HEK293T (cell line): ENCODE results near the gene CREG1.

ENCODE experiments used
- CTCF ChIA-PET: fragments of 350-600 bp; formaldehyde crosslinking; extraction: SDS; loops from one replicate; lab custom pipeline; 2021; ENCODE audit warnings: antibody characterized with exemption, inconsistent platforms; lab: Yijun Ruan, JAX
- POLR2A ChIA-PET: fragments of 350-600 bp; formaldehyde crosslinking; extraction: SDS; loops from one replicate; lab custom pipeline; 2020; ENCODE audit warnings: antibody characterized with exemption, inconsistent platforms; lab: Yijun Ruan, JAX
- DNase-seq: peaks from one replicate; pipeline ENCODE4 v3.0.0; 2012; ENCODE audit warnings: mixed read lengths; ENCODE audit errors: extremely low spot score
- ARNT ChIP-seq: fragments of 450-650 bp; IDR thresholded peaks from 2 replicates; pipeline ENCODE4 v1.6.1; 2017; ENCODE audit warnings: mild to moderate bottlenecking
- BHLHE40 ChIP-seq: fragments of 450-650 bp; IDR thresholded peaks from 2 replicates; pipeline ENCODE4 v1.6.1; 2016; ENCODE audit warnings: mild to moderate bottlenecking, moderate library complexity, borderline replicate concordance
- CTBP1 ChIP-seq: fragments of 450-650 bp; IDR thresholded peaks from 2 replicates; pipeline ENCODE4 v1.6.1; 2016; ENCODE audit warnings: borderline replicate concordance
- ELF4 ChIP-seq: fragments of 450-650 bp; IDR thresholded peaks from 2 replicates; pipeline ENCODE4 v1.6.1; 2017; ENCODE audit warnings: antibody characterized with exemption
- FOXA1 ChIP-seq: fragments of 450-650 bp; IDR thresholded peaks from 2 replicates; pipeline ENCODE4 v1.6.1; 2016; ENCODE audit warnings: mild to moderate bottlenecking
- FOXK2 ChIP-seq: fragments of 450-650 bp; IDR thresholded peaks from 2 replicates; pipeline ENCODE4 v1.6.1; 2016; ENCODE audit warnings: mild to moderate bottlenecking
- FOXM1 ChIP-seq: fragments of 450-650 bp; IDR thresholded peaks from 2 replicates; pipeline ENCODE4 v1.6.1; 2017; ENCODE audit warnings: mild to moderate bottlenecking, borderline replicate concordance
- HDGF ChIP-seq: fragments of 450-650 bp; IDR thresholded peaks from 2 replicates; pipeline ENCODE4 v1.6.1; 2017; ENCODE audit warnings: antibody characterized with exemption, borderline replicate concordance
- L3MBTL2 ChIP-seq: fragments of 450-650 bp; conservative IDR thresholded peaks from 2 replicates; pipeline ENCODE4 v1.6.1; 2016; ENCODE audit warnings: mild to moderate bottlenecking
- LEF1 ChIP-seq: fragments of 450-650 bp; IDR thresholded peaks from 2 replicates; pipeline ENCODE4 v1.6.1; 2017; ENCODE audit warnings: mild to moderate bottlenecking, borderline replicate concordance
- NFRKB ChIP-seq: fragments of 450-650 bp; IDR thresholded peaks from 2 replicates; pipeline ENCODE4 v1.6.1; 2016; ENCODE audit warnings: mild to moderate bottlenecking, moderate library complexity
- SP1 ChIP-seq: fragments of 450-650 bp; IDR thresholded peaks from 2 replicates; pipeline ENCODE4 v1.6.1; 2017
- SUZ12 ChIP-seq: fragments of 450-650 bp; IDR thresholded peaks from 2 replicates; pipeline ENCODE4 v1.6.1; 2016; ENCODE audit warnings: mild to moderate bottlenecking
- TARDBP ChIP-seq: fragments of 450-650 bp; IDR thresholded peaks from 2 replicates; pipeline ENCODE4 v1.6.1; 2016
- ZNF384 ChIP-seq: fragments of 450-650 bp; IDR thresholded peaks from 2 replicates; pipeline ENCODE4 v1.6.1; 2016
- TF ChIP-seq, protein P1 (sequence below): fragments of 450-650 bp; IDR thresholded peaks from 2 replicates; pipeline ENCODE4 v1.6.1; 2016

The CREG1 gene

DNA sequence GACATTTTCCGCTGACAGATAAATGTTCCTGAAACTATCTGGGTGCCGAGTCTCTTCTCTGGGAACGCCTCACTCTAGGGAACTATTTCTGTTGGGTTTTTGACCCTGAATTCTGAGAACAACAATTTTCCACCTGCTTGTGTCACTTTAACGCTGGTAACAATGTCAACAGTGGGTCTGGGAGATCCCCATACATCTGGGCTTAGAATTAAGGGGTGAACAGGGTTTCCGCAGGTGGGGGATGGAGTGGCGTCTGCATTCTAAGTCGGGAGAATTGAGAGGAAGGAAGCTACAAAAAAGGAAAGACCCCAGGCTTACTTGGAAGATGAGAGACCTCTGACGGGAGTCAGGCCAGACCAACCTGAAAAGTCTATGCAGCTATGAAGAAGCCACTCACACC, 44.0 kb downstream of the CREG1 start:
- TF ChIP-seq ELF4 (no peak), FOXK2 (no peak), CTBP1 (no peak), FOXA1 (no peak), NFRKB (no peak)
- CTCF ChIA-PET = no interaction called here

DNA sequence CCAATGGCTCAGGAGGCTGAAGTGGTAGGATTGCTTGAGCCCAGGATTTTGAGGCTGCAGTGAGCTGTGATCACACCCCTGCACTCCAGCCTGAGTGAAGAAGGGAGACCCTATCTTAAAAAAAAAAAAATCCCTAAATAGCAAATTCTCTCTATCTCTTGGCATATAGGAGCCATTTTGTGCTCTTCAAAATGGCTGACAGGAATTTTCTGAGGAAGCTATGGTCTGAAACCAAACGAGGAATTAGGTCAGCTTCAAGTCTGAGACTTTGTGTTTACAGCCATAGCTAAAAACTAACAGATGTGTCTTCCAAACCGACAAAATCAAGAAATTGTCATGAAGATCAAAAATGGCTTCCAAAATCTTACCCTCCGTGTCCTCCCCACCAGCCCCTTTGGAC, 45.8 kb downstream of the CREG1 start:
- ChIA-PET POLR2A (no interaction called here), CTCF (no interaction called here)
- DNase-seq = no peak
- no peak for TF ChIP-seq HDGF
- TF ChIP-seq FOXA1 = no peak
- TF ChIP-seq BHLHE40 = no peak
- TF ChIP-seq NFRKB = no peak
- TF ChIP-seq L3MBTL2 = no peak
- no peak for TF ChIP-seq ELF4

More for the DNA sequence above, 44.0 kb downstream of the CREG1 start:
- no peak for DNase-seq
- POLR2A ChIA-PET = no interaction called here

DNA sequence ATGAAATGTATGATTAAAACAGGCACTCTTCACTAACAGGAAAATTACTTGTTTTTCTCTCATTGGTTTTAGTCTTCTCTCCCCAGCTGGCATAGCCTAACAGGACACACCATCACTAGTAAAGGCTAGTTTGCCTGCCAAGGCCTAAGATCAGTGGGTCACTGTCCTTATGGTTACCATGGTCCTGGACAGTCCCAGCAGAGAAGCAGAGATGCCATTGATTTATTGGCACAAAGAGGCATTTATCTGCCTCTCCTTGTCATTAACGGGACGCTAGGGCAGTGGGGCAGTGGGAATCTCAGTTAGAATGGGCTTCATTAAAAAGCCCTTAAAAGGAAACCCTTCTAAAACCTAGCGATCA, 49.1 kb downstream of the CREG1 start:
- ChIA-PET POLR2A (no interaction called here), CTCF (no interaction called here)
- TF ChIP-seq, protein P1, sequence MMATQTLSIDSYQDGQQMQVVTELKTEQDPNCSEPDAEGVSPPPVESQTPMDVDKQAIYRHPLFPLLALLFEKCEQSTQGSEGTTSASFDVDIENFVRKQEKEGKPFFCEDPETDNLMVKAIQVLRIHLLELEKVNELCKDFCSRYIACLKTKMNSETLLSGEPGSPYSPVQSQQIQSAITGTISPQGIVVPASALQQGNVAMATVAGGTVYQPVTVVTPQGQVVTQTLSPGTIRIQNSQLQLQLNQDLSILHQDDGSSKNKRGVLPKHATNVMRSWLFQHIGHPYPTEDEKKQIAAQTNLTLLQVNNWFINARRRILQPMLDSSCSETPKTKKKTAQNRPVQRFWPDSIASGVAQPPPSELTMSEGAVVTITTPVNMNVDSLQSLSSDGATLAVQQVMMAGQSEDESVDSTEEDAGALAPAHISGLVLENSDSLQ = no peak
- TF ChIP-seq NFRKB (no peak), L3MBTL2 (no peak), SUZ12 (no peak), TARDBP (no peak), ELF4 (no peak), CTBP1 (no peak), HDGF (no peak), ARNT (no peak), FOXM1 (no peak), FOXK2 (no peak), ZNF384 (no peak)
- no peak for DNase-seq

DNA sequence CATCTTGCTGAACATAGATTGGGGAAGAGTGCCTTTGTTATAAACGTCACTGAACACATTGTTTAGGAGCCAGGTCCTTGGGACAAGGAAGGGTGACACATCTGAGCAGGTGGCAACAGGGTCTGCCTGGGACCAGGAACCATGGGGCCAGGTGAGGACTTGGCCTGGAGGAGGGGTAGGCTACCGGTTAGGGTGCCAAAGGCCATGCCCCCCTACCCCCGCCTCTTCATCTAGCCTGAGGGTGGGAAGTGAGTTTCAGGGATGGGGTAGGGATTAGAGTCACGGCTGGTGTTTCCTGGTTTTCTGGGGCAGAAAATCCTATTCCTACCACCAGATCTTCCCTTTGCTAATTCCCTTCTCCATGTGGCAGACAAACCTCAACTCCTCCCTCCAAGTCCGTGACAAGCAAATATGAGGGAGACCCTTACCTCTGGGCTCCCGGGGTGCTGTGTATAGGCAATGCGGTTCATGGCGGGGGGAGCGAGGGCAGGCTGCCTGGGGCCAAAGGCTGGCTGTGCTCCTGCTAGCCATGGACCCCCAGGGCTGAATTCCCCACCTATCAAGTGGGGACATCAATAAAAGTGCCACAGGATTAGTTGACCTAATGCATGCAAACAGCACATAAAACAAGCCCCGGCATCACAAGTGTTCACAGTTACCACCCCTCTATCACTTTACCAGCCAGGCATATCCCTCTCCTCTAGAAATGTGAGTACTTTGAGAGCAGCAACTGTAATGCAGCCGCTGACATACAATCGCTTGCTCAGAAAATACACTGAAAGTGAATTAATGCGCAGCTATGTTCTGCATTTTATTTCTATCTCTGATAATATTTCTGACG, 49.7 kb downstream of the CREG1 start:
- no peak for DNase-seq
- ChIA-PET POLR2A (no interaction called here), CTCF (no interaction called here)

DNA sequence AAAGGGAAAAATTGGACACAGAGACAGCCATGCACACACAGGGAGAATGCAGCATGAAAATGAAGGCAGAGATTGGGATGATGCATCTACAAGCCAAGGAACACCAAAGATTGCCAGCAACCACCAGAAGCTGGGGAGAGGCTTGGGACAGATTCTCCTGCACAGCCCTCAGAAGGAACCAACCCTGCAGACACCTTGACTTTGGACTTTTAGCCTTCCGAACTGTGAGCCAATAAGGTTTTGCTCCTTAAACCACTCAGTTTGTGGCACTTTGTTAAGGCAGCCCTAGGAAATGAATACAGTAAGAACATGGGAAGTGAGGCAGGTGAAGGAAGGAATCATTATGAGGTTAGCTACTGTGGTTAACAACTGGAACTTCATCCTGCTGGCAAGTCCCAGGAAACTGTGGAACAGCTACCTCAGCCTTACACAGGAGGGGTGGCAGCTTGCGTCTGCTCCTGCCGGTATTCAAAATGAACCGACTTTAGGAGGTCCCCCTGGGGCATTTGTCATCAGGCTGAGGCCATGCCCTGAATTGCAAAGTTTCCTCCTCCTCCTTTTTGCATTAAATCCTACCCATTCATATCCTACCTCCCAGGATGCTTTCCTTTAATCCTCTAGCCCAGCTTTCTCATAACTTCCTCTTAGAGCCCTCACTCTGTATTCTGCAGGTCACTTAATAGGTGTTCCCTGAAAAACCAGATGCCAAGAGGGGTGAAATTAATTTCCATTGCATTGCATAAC, 50.7 kb downstream of the CREG1 start:
- ChIA-PET POLR2A (no interaction called here), CTCF (no interaction called here)
- no peak for TF ChIP-seq L3MBTL2
- no peak for TF ChIP-seq FOXK2
- TF ChIP-seq SUZ12 = no peak
- TF ChIP-seq LEF1 = no peak
- no peak for TF ChIP-seq CTBP1
- TF ChIP-seq FOXM1 = no peak
- TF ChIP-seq HDGF = no peak
- TF ChIP-seq ARNT = no peak
- no peak for TF ChIP-seq ELF4
- TF ChIP-seq FOXA1 = no peak
- no peak for TF ChIP-seq NFRKB
- TF ChIP-seq SP1 = no peak
- no peak for DNase-seq

More for the DNA sequence above, 49.7 kb downstream of the CREG1 start:
- TF ChIP-seq FOXK2 = no peak
- no peak for TF ChIP-seq BHLHE40
- TF ChIP-seq TARDBP = no peak
- no peak for TF ChIP-seq FOXM1
- TF ChIP-seq SP1 = no peak
- no peak for TF ChIP-seq SUZ12

DNA sequence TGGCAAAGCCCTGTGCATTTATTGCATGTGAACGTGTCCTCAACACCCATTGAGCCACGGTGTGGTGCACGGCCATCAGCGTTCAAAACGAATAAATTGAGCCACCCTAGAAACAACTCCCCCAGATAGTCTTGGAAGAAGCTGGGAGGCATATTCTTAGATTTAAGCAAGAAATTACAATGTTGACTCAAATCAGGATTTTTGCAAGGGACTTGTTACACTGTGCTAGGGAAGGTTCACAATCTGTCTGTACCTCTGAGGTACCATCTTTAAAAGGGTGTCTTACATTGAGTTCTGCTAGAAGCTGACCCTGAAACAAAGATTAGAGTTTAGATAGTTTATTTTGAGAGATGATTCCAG, 51.4 kb downstream of the CREG1 start:
- POLR2A ChIA-PET = no interaction called here
- DNase-seq = no peak
- TF ChIP-seq ZNF384 = no peak
- TF ChIP-seq L3MBTL2 = no peak
- TF ChIP-seq, protein P1 = no peak
- TF ChIP-seq TARDBP = no peak
- TF ChIP-seq FOXK2 = no peak
- TF ChIP-seq FOXM1 = no peak
- no peak for TF ChIP-seq SP1
- TF ChIP-seq FOXA1 = no peak
- no peak for TF ChIP-seq NFRKB
- no peak for TF ChIP-seq HDGF
- TF ChIP-seq LEF1 = no peak
- no peak for TF ChIP-seq CTBP1
- TF ChIP-seq BHLHE40 = no peak
- TF ChIP-seq ELF4 = no peak
- TF ChIP-seq SUZ12 = no peak
- TF ChIP-seq ARNT = no peak
- CTCF ChIA-PET = interaction anchor here (0.9 kb wide), 1 partner anchor 38 kb away, joined by 3 read pairs; no protein-coding TSS in a partner anchor
